GM12801 (cell line): ENCODE results near the gene TMEM120B.

ENCODE experiments used
- TF ChIP-seq, protein P1 (sequence below): IDR thresholded peaks from one replicate; pipeline ENCODE4 v1.5.1; 2011; ENCODE audit warnings: control low read depth; ENCODE audit not compliant: insufficient read length; ENCODE audit errors: extremely low read depth

TMEM120B gene

DNA sequence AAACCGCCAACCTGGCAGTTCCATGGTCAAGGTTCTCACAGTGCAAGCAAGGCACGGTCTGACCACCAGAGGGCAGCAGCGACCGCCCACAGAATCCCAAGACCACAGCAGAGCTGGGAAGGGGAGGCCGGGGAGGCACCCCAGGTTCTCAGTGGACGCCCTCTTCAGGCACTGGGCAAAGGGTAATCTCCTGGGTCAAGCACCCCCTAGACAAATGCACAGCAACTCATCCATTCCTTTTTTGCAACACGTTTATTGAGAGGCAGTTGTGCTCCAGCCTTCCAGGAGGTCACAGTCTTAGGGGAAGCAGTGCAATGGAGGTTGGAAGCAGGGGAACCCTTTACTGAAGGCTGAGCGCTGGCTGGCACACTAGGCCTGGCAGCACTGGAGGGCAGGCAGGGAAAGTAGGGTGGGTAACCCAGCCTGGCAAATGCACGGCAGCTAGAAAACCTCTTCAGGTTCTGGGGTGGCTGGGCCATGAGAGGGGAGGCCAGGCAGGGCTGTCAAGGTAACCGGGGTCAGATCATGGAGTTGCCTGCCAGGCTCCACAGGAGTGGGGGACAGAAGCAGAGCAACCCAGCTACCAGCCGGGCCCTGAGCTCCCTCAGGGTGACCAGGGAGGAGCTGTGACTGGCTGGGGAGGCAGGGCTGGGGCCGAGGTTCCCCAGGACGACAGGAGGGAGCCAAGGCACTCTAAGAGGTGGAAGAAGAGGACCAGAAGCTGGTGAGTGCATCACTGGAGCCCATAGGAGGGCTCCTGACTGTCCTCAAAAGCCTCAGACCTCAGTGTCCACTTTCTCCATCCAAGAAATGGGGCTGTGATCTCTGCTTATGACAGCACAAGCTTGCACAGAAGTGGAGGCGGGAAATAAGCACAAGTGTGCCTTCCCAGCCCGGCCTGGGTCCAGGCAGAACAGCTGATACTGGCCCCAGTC lies 82.7 kb downstream of the TMEM120B start:
- TF ChIP-seq, protein P1, sequence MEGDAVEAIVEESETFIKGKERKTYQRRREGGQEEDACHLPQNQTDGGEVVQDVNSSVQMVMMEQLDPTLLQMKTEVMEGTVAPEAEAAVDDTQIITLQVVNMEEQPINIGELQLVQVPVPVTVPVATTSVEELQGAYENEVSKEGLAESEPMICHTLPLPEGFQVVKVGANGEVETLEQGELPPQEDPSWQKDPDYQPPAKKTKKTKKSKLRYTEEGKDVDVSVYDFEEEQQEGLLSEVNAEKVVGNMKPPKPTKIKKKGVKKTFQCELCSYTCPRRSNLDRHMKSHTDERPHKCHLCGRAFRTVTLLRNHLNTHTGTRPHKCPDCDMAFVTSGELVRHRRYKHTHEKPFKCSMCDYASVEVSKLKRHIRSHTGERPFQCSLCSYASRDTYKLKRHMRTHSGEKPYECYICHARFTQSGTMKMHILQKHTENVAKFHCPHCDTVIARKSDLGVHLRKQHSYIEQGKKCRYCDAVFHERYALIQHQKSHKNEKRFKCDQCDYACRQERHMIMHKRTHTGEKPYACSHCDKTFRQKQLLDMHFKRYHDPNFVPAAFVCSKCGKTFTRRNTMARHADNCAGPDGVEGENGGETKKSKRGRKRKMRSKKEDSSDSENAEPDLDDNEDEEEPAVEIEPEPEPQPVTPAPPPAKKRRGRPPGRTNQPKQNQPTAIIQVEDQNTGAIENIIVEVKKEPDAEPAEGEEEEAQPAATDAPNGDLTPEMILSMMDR: peak; percentile 85

DNA sequence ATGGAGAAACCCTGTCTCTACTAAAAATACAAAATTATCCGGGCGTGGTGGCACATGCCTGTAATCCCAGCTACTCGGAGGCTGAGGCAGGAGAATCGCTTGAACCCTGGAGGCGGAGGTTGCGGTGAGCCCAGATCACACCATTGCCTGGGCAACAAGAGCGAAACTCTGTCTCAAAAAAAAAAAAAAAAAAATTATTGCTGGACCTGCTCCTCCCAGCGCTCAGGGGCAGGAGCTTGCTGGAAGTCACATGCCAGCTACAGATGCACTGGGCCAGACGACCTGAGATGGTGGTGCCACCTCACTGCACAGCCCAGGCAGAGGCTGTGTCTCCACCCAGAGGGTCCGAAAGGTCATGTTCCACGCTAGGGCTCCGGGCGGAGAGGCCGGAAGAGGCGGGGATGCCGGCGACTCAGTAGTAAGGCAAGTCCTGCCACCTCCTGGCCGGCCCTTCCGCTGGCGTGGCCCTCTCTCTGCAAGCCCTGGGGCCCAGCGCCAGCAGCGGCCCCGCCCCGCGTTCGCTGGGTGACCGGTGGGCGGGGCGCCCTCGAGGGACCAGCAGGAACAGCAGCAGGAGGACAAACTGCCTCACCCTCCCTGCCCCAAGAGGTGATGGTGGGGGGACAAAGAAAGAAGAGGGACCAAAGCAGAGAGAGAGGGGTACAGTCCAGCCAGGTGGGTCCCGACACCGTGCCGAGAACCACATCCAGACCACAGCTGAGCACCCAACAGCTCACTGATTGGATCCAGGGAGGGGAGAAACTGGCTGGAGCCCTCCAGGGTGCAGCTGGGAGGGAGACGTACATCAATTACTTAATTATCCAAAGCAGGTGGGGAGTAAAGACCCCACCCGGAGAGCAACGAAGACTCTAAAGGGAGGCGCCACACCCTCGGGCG lies 84.6 kb downstream of the TMEM120B start:
- TF ChIP-seq, protein P1: no peak

DNA sequence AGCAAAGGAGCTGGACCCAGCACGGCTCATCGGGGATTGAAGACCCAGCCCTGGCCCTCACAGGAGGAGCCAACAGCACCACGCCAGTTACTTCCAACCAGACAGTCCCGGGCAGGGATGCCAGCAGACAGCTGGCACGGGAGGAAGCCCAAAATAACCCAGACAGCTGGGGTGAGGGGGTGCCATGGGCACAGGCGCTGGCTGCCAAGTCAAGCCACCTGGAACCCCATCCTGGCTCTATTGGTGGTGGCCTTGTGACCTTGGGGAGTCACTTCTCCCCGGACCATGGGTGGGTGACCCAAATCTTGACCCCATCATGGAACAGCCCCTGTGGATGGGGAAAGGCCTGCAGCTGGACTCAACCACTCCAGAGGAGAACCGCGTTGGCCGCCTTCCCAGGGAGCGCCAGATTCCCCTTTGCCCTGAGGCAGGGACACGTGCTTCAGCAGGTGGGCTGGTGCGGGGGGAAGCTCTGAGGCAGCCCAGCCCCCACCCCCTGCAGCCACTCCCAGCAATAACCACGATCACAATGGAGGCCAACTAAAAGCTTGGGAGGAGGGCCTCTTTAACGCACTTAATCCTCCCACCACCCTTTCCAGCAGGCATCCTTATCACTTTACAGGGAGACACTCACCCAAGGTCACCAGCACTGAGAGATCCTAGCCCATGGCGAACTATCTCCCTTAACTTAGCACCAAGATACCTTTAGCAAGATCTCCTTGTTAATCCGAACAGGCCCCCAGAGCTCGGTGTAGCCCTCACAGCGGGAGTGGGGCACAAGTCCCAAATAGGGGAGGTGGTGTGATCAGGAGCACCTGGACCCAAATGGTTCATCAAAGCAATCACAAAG lies 85.6 kb downstream of the TMEM120B start:
- TF ChIP-seq, protein P1: no peak

DNA sequence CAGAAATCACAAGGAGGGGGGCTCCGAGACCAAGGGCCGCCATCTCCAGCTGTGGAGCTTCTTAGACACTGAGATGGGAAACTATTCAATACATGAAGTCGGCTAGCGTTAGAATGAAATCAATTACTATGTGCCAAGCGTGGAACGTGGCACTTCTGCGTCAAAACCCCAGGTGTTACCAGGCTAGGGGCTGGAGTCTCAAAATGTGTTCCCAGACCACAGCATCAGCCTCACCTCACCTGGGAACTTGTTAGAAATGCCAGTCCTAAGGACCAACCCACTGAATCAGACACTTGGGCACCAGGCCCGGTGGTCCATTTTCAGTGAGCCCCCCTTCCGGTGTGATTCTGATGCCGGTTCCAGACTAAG lies 86.2 kb downstream of the TMEM120B start:
- TF ChIP-seq, protein P1: no peak

DNA sequence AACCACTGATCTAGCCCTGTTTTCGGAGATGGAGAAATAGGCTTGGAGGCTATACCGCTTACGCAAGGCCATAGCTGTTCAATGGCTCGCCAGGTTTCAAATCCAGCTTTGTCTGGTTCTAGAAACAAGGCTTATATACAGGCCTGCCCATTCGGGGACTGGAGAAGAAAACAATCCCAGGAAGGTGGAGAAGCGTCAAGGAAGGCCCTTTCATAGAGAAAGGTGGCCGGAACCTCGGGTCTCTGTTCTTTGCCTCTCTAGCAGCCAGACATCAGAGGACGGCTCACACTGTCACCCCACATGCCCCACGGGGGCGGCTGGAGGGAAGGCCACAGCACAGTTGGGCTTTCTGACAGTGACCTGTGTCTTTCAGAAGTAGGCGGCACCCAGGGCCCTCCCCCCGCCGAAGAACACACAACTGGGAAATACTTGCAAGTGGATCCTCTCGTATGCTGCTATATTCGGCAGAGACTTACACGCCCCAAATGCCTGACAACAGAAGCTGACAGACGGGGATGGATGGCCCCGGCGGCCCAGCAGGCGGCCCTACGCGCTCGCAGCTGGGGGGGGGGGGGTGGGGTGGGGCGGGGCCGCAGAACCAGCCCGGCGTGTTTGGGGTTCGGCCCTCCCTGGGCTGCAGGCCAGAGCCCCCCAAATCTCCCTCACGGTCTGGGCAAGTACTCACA lies 86.7 kb downstream of the TMEM120B start:
- TF ChIP-seq, protein P1: no peak

DNA sequence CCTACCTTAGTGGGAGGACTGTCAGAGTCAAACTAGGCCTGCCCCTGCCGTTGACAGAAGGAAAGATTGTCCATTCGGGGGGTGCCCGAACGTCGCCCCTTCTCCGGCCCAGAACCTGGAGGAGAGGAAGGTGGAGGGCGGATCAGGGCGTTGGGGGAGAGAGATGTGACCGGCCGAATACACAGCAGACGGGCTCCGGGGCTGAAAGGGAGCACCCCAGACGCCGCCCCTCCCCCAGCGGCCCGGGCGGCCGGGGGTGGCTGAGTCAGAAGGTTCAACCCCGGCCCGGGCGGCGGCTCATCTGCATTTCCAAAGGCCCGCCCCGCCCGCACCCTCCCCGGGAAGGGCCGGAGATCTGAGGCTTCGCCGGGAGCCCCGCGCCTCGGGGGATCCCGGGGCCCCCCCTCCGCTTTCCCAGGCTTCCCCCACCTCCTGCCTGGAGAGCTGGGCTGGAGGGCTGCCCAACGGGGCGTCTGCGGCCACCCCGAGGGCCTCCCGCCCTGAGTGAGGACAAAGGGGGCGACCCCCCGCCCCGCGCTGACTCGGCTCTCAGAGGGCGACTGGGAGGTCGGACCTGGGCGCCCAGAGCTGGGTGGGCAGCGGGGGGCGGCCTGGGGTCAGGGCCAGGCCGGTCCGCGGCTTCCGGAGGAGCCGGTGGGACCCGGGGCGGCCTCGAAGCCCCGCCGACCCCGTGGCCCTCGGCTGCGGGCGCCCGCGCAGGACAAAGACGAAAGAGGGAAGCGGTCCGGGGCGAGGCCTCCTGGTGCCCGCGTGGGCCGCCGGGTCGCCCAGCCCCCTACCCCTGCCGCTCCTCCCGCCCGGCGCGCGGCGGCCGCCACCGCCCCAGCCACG lies 87.5 kb downstream of the TMEM120B start:
- TF ChIP-seq, protein P1: no peak
